HepG2 (cell line): ENCODE results near the gene CARD9. TPM values are rescaled to one million over a fixed set of nuclear protein-coding genes. Genes with fewer than 3 reads are reported as not detected.

Experiments used
- ARID2 ChIP-seq: sonication (generic); formaldehyde crosslinking; IDR thresholded peaks from 2 replicates; pipeline ENCODE4 v1.8.1; 2022; ENCODE audit warnings: mild to moderate bottlenecking, missing genetic modification reagents, borderline replicate concordance
- ATF7 ChIP-seq, 2 experiments: fragments of 450-650 bp in 1 of 2; sonication (generic) in 1 of 2; formaldehyde crosslinking in 1 of 2; IDR thresholded peaks; 2 replicates each; pipeline versions ENCODE4 v1.4.0 to v1.6.1; 2016 to 2020; ENCODE audit warnings: antibody characterized with exemption in 1 of 2, mild to moderate bottlenecking in 1 of 2, missing genetic modification reagents in 1 of 2
- GABPB1 ChIP-seq: IDR thresholded peaks from 2 replicates; pipeline ENCODE4 v1.6.1; 2016; ENCODE audit warnings: mild to moderate bottlenecking, missing genetic modification reagents, moderate library complexity, missing compliant biosample characterization
- GTF2F1 ChIP-seq: fragments of 150-350 bp; IDR thresholded peaks from 2 replicates; pipeline ENCODE4 v1.6.1; 2014; ENCODE audit warnings: low read length
- KDM3A ChIP-seq: IDR thresholded peaks from 2 replicates; pipeline ENCODE4 v1.6.1; 2018; ENCODE audit warnings: low read depth, missing compliant biosample characterization
- KMT2B ChIP-seq: IDR thresholded peaks from 2 replicates; pipeline ENCODE4 v1.6.1; 2016; ENCODE audit warnings: missing genetic modification reagents, missing compliant biosample characterization
- MEIS1 ChIP-seq: sonication (generic); formaldehyde crosslinking; IDR thresholded peaks from 2 replicates; pipeline ENCODE4 v1.9.0; 2021; ENCODE audit warnings: mild to moderate bottlenecking, missing genetic modification reagents, moderate library complexity, borderline replicate concordance
- PHF8 ChIP-seq: sonication (generic); formaldehyde crosslinking; IDR thresholded peaks from 2 replicates; pipeline ENCODE4 v1.5.0; 2020; ENCODE audit warnings: missing genetic modification reagents
- POLR2AphosphoS5 ChIP-seq: IDR thresholded peaks from 2 replicates; pipeline ENCODE4 v1.6.1; 2012; ENCODE audit warnings: low read depth, low read length
- SMC3 ChIP-seq: IDR thresholded peaks from 2 replicates; pipeline ENCODE4 v1.6.1; 2011; ENCODE audit warnings: low read length, improper control_type of control experiment
- SP5 ChIP-seq: IDR thresholded peaks from 2 replicates; pipeline ENCODE4 v1.6.1; 2016; ENCODE audit warnings: low read depth, borderline replicate concordance
- ZEB1 ChIP-seq: IDR thresholded peaks from 2 replicates; pipeline ENCODE4 v1.6.1; 2012; ENCODE audit warnings: mild to moderate bottlenecking, low read depth, inconsistent platforms; ENCODE audit not compliant: insufficient replicate concordance
- ZNF12 ChIP-seq: sonication (generic); formaldehyde crosslinking; IDR thresholded peaks from 2 replicates; pipeline ENCODE4 v1.5.0; 2020; ENCODE audit warnings: missing genetic modification reagents
- ZNF282 ChIP-seq: fragments of 450-650 bp; IDR thresholded peaks from 2 replicates; pipeline ENCODE4 v1.6.1; 2018; ENCODE audit not compliant: partially characterized antibody
- ZNF546 ChIP-seq: sonication (generic); formaldehyde crosslinking; conservative IDR thresholded peaks from 2 replicates; pipeline ENCODE4 v1.8.1; 2023; ENCODE audit warnings: mild to moderate bottlenecking, missing genetic modification reagents
- ZNF547 ChIP-seq: sonication (generic); formaldehyde crosslinking; IDR thresholded peaks from 2 replicates; pipeline ENCODE4 v1.5.1; 2020; ENCODE audit warnings: mild to moderate bottlenecking, missing genetic modification reagents
- ZNF619 ChIP-seq: sonication (generic); formaldehyde crosslinking; IDR thresholded peaks from 2 replicates; pipeline ENCODE4 v1.4.0; 2020; ENCODE audit warnings: mild to moderate bottlenecking, missing genetic modification reagents
- ZNF766 ChIP-seq: sonication (generic); formaldehyde crosslinking; IDR thresholded peaks from 2 replicates; pipeline ENCODE4 v1.5.0; 2020; ENCODE audit warnings: missing genetic modification reagents, borderline replicate concordance
- polyA plus RNA-seq, 8 experiments: library from polyadenylated mRNA; depleted of rRNA in 3 of 8; stranded (reverse) in 7 of 8; unstranded in 1 of 8; fragments of >200 nt; fragmentation: Illumina TruSeq in 4 of 8; extraction: Trizol in 4 of 8; gene quantifications; 2 replicates each; pipeline versions ENCODE4 v1.2.1 to v1.2.3, GENCODE V29; 2011 to 2016; ENCODE audit warnings: low read depth in 4 of 8, missing spikeins in 1 of 8, mixed read lengths in 1 of 8; ENCODE audit not compliant: insufficient read depth in 1 of 8
- total RNA-seq, 5 experiments: library from RNA; depleted of rRNA; stranded (reverse); fragments of >200 nt; fragmentation: Illumina TruSeq; extraction: Trizol; gene quantifications; 2 replicates each; pipeline ENCODE4 v1.2.3, GENCODE V29; 2016; ENCODE audit warnings: low read depth in 1 of 5
- TF ChIP-seq, protein P1 (sequence below): sonication (generic); formaldehyde crosslinking; IDR thresholded peaks from 2 replicates; pipeline ENCODE4 v1.9.0; 2021; ENCODE audit warnings: missing genetic modification reagents, mild to moderate bottlenecking, borderline replicate concordance
- TF ChIP-seq, protein P2 (sequence below): sonication (generic); formaldehyde crosslinking; IDR thresholded peaks from 2 replicates; pipeline ENCODE4 v1.4.0; 2020; ENCODE audit warnings: missing genetic modification reagents; ENCODE audit errors: not compliant biosample characterization
- TF ChIP-seq, protein P3 (sequence below): sonication (generic); formaldehyde crosslinking; IDR thresholded peaks from 2 replicates; pipeline ENCODE4 v1.5.0; 2020; ENCODE audit warnings: missing genetic modification reagents
- TF ChIP-seq, protein P4 (sequence below): sonication (generic); formaldehyde crosslinking; IDR thresholded peaks from 2 replicates; pipeline ENCODE4 v1.5.0; 2020; ENCODE audit warnings: missing genetic modification reagents, mild to moderate bottlenecking, borderline replicate concordance
- TF ChIP-seq, protein P5 (sequence below): sonication (generic); formaldehyde crosslinking; IDR thresholded peaks from 2 replicates; pipeline ENCODE4 v1.4.0; 2020; ENCODE audit warnings: missing genetic modification reagents

CARD9 gene
- total and polyA plus RNA-seq, 2 of the 13 experiments (the other 11 are each of a cell fraction or from before 2014, with no cell fraction given) = 3.3 to 7.4 TPM

DNA sequence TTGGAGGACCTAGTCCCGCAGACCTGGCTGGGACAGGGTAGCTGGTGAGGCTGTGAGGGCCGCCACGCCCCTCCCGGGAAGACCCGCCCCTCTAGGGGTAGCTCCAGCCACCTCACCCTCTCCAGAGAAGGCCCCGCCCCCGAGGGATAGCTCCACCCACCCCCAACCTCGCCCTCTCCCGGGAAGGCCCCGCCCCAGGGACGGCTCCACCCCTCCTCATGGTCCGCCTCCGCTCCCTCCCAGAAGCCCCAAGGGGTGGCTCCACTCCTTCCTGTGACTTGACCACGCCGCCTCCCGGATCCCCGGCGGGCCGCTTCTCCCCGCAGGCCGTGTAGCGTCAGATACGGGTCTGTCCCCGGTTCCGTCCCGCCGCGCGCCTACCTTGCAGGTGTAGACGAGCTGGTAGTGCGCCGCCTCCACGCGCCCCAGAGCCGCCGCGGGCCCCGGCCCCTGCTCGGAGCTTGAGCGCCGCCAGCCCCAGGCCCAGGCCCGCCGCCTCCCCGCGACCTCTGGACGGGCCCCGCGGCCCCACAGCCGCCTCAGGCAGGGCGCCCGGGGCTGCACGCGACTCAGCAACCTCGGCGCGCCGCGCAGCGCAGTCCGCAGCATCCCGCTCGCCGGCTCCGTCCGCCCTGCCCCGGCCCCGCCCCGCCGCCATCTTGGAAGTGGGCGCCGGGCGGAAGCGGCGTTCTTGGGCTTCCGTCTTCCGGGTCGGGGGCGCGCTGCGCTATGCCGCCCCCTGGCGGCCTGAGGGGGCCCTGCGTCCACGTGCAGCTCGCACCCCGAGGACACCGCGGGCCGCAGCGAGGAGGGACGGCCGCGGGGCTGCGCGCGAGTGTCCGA is 10.1 kb downstream of the CARD9 start, which contains the start of gene DNLZ (continued):
- TF ChIP-seq, protein P1, sequence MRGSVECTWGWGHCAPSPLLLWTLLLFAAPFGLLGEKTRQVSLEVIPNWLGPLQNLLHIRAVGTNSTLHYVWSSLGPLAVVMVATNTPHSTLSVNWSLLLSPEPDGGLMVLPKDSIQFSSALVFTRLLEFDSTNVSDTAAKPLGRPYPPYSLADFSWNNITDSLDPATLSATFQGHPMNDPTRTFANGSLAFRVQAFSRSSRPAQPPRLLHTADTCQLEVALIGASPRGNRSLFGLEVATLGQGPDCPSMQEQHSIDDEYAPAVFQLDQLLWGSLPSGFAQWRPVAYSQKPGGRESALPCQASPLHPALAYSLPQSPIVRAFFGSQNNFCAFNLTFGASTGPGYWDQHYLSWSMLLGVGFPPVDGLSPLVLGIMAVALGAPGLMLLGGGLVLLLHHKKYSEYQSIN (CRISPR knock-in tag) = no peak
- peak; percentile 20; the same call in 1 of the 2 replicates for TF ChIP-seq KDM3A (CRISPR knock-in tag)
- 0 out of 2 replicates have a peak, but pooled peaks have one; percentile 70 for TF ChIP-seq ZNF546 (CRISPR knock-in tag)
- peak; percentile 87; the same call in 1 of the 2 replicates for TF ChIP-seq ZNF766 (CRISPR knock-in tag)
- TF ChIP-seq, protein P2, sequence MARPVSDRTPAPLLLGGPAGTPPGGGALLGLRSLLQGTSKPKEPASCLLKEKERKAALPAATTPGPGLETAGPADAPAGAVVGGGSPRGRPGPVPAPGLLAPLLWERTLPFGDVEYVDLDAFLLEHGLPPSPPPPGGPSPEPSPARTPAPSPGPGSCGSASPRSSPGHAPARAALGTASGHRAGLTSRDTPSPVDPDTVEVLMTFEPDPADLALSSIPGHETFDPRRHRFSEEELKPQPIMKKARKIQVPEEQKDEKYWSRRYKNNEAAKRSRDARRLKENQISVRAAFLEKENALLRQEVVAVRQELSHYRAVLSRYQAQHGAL (CRISPR knock-in tag) = no peak
- TF ChIP-seq SP5 (CRISPR knock-in tag) = peak; percentile 64
- 0 out of 2 replicates have a peak, but pooled peaks have one; percentile 45 for TF ChIP-seq ARID2
- TF ChIP-seq, protein P3, sequence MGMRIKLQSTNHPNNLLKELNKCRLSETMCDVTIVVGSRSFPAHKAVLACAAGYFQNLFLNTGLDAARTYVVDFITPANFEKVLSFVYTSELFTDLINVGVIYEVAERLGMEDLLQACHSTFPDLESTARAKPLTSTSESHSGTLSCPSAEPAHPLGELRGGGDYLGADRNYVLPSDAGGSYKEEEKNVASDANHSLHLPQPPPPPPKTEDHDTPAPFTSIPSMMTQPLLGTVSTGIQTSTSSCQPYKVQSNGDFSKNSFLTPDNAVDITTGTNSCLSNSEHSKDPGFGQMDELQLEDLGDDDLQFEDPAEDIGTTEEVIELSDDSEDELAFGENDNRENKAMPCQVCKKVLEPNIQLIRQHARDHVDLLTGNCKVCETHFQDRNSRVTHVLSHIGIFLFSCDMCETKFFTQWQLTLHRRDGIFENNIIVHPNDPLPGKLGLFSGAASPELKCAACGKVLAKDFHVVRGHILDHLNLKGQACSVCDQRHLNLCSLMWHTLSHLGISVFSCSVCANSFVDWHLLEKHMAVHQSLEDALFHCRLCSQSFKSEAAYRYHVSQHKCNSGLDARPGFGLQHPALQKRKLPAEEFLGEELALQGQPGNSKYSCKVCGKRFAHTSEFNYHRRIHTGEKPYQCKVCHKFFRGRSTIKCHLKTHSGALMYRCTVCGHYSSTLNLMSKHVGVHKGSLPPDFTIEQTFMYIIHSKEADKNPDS (CRISPR knock-in tag) = no peak
- peak; percentile 83 for TF ChIP-seq ZNF547
- TF ChIP-seq ZEB1 = peak; percentile 55
- 0 out of 2 replicates have a peak, but pooled peaks have one; percentile 22 for TF ChIP-seq KMT2B (CRISPR knock-in tag)
- no peak for TF ChIP-seq ZNF282
- TF ChIP-seq GABPB1 (CRISPR knock-in tag) = peak; percentile 94
- TF ChIP-seq ZNF619 (CRISPR knock-in tag) = 0 out of 2 replicates have a peak, but pooled peaks have one; percentile 31
- TF ChIP-seq, protein P4, sequence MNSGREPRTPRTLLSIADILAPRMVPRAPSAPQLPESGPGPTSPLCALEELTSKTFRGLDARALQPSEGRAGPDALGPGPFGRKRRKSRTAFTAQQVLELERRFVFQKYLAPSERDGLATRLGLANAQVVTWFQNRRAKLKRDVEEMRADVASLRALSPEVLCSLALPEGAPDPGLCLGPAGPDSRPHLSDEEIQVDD = peak; percentile 81; the same call in 1 of the 2 replicates
- peak; percentile 44; the same call in 1 of the 2 replicates for TF ChIP-seq ZNF12 (CRISPR knock-in tag)
- peak; percentile 28; the same call in 1 of the 2 replicates for TF ChIP-seq SMC3
- TF ChIP-seq ATF7 (IDR thresholded peaks at IDR 0.05) = no peak
- TF ChIP-seq ATF7 (CRISPR knock-in tag; IDR thresholded peaks at IDR 0.05) = peak; percentile 43; the same call in 1 of the 2 replicates
- TF ChIP-seq POLR2AphosphoS5 = peak; percentile 82
- no peak for TF ChIP-seq GTF2F1
- peak; percentile 69 for TF ChIP-seq MEIS1
- peak; percentile 92 for TF ChIP-seq PHF8
- TF ChIP-seq, protein P5, sequence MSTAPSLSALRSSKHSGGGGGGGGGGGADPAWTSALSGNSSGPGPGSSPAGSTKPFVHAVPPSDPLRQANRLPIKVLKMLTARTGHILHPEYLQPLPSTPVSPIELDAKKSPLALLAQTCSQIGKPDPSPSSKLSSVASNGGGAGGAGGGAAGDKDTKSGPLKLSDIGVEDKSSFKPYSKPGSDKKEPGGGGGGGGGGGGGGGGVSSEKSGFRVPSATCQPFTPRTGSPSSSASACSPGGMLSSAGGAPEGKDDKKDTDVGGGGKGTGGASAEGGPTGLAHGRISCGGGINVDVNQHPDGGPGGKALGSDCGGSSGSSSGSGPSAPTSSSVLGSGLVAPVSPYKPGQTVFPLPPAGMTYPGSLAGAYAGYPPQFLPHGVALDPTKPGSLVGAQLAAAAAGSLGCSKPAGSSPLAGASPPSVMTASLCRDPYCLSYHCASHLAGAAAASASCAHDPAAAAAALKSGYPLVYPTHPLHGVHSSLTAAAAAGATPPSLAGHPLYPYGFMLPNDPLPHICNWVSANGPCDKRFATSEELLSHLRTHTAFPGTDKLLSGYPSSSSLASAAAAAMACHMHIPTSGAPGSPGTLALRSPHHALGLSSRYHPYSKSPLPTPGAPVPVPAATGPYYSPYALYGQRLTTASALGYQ (CRISPR knock-in tag) = peak; percentile 68; the same call in 1 of the 2 replicates
